GM19372 (cell line): Measurements from ENCODE around the gene OTULIN.

Experiments
- ATAC-seq: cut with Tn5 transposase; IDR thresholded peaks from one replicate; pipeline ENCODE4 v1.9.1; 2021; ENCODE audit warnings: mild to moderate bottlenecking, low read depth, moderate library complexity; ENCODE audit not compliant: unreplicated experiment

OTULIN gene

GRCh38 chr5:14695152-14695551 is 30.6 kb downstream of the OTULIN start:
- no peak for ATAC-seq

DNA sequence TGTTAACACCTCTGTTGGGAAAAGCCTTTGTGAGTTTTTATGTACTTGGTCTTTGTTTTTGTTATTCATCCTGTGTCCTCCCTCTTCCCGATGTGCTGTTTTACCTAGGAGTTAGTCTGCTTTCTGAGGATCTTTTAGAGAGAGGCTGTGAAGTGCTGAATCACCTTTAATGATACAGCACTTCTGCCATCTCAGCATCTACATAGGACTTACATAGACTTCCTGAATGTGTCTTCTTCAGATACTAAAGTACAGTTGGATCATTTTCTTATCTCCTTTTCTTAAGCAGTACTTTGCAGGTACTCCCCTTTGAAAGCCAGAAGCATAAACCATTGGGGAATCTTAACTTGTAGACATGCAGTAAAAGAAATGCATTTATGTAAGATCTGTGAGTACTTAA is 31.5 kb downstream of the OTULIN start:
- ATAC-seq: no peak

GRCh38 chr5:14696851-14697250 is 32.3 kb downstream of the OTULIN start:
- no peak for ATAC-seq

DNA sequence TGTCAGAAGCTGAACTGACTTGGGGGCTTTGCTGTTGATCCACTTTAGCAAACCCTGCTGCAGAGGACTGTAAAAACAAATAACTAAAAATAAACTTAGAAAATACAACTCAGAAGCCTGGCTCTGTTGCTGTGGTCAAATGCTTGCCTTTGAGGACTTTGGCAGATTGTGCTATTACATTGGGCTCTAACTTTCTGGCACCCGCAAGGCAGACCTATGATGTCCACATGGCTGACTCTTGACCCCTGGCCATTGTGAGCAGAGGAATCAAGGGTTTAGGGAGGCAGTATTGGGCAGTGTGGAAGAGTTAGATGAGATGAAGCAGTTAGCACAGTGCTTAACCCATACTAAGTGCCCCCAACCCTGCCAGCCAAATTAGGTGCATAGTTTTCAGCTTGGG is 34.0 kb downstream of the OTULIN start:
- no peak for ATAC-seq

- no peak for ATAC-seq
Observed at GRCh38 chr5:14699159-14699558, 34.6 kb downstream of the OTULIN start.

GRCh38 chr5:14699807-14700400 is 35.4 kb downstream of the OTULIN start:
- ATAC-seq: no peak

GRCh38 chr5:14700478-14701436 is 36.2 kb downstream of the OTULIN start:
- ATAC-seq: no peak

DNA sequence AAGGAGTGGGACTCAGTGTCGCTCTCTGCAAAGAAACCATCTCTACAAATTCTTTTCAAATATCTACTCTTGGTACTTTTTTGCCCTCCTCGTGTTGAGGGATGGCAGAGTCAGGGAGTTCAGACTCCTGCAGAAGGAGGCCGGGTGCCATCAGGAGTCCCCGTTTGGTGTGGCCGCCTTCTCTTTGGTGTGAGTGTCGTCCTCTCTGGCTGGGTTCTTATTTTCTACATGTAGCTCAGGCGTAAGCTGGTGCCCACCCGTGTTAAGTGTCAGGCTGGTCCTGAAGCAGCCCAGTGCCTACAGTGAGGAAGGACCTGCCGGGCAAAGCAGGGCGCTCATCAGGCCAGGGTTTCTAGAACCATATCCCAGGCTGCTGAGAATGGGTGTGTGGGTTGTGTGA is 37.0 kb downstream of the OTULIN start:
- no peak for ATAC-seq

DNA sequence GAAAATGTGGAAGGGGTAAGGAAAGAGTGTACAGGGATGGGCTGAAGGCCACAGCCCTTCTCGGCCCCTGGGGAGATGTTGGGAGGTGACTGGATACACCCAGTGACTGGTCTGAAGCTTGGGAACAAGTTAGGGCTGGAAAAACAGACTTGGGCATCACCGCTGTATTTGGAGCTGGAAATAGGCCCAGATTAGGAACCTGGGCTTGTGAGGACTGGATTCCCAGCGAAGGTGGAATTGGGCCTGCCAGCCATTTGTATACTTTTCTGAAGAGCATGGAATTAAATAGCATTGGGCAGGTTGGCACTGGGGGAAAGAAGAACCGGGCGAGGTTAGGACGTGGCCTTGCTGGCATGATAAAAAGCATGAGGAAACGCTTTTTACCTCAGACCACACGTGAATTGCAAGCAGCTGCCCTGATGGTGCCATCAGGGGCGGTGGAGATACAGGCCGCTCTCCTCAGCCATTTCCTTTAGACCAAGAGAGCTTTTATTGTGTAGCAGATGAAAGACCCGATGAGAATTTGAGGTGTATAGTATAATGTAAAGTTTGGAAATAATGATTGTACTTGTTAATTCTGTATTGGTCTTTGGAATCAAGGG is 37.8 kb downstream of the OTULIN start:
- ATAC-seq: no peak

GRCh38 chr5:14705556-14705955 is 41.0 kb downstream of the OTULIN start:
- no peak for ATAC-seq

DNA sequence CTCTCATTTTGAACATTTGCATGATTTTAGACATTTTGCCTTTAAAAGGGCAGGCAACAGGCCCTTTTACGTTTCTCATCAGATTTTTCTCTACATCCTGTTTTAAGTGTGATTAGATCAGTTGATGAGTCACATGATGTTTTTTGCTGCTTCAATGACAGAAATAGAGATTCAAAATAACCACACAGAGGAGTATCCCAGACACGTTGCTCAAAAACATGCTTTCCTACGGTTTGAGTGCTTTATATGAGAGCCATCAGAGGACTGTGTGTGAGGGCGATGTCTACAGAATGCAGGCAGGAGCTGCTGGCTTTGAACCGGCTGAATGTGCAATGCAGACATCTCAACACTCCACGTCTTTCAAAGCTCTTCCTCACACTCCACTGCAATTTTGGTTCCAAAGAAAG is 42.1 kb downstream of the OTULIN start:
- no peak for ATAC-seq

DNA sequence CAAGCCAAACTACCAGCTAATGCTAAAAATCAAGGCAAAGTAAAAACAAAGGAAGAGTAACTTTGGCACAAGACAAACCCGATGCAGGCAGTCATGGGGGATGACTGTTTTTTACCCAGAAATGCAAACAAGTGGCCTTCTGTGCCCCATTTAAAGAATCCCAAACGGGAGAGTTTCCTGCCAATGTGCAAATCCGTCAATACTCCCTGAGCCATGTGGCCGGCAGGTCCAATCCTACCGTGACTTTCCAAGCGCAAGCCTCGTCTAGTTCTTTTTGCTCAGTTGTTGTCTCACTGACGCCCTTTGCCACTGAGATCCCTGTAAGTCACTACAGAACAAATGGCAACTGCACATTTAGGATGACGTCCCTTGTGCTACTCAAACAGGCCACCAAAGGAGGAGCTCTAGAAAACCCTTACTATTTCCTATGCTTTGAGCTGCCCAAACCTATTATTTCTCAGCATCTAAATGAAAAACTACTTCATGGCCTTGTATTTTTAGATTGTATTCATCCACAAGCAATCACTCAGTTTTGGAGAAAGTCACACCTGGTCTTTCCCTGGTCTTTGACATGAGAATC is 43.4 kb downstream of the OTULIN start:
- no peak for ATAC-seq

- no peak for ATAC-seq
Observed at GRCh38 chr5:14708551-14708950, 44.0 kb downstream of the OTULIN start.

- no peak for ATAC-seq
Observed at GRCh38 chr5:14710313-14710994, 45.9 kb downstream of the OTULIN start.

GRCh38 chr5:14712131-14712530 is 47.6 kb downstream of the OTULIN start:
- no peak for ATAC-seq

DNA sequence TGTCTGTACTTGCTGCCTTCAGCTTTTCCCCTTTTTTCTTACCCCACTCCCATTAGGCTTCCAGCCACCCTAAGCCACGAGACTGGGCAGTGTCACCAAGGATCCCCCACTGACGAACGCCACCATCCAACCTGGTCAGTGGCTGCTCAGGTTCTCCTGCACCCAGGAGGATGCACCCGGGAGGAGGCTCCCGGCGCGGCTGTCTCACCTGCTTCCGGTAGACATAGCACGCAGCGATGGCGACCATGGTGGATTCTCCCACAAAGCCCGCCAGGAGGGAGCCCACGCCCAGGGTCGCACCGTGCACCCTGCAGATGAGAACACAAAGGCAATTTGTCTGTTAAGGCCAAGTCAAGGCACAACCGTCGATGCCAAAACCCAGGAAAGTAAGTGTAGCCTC is 48.1 kb downstream of the OTULIN start:
- ATAC-seq: no peak

GRCh38 chr5:14713476-14714390 is 49.2 kb downstream of the OTULIN start:
- no peak for ATAC-seq

GRCh38 chr5:14714706-14715105 is 50.2 kb downstream of the OTULIN start:
- ATAC-seq: no peak

DNA sequence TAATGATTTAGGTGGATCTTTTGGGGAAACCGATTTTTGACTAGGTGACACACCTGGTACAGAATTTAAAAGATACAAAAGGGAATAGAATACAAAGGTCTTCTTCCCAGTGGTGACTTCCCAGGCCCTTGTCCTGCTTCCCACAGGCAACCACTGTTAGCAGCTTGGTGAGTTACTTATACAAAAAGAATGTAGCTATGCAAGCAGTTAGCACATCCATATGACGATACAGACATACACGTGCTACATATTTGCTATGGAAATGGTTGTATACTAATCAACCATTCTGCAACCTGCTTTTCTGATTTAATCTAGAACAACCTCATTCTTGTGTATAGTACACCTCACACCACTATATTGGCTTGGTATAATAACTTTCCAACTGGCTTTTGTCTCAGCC is 51.0 kb downstream of the OTULIN start:
- ATAC-seq: no peak
